ENCODE results near the gene LSP1.

The LSP1 gene

DNA sequence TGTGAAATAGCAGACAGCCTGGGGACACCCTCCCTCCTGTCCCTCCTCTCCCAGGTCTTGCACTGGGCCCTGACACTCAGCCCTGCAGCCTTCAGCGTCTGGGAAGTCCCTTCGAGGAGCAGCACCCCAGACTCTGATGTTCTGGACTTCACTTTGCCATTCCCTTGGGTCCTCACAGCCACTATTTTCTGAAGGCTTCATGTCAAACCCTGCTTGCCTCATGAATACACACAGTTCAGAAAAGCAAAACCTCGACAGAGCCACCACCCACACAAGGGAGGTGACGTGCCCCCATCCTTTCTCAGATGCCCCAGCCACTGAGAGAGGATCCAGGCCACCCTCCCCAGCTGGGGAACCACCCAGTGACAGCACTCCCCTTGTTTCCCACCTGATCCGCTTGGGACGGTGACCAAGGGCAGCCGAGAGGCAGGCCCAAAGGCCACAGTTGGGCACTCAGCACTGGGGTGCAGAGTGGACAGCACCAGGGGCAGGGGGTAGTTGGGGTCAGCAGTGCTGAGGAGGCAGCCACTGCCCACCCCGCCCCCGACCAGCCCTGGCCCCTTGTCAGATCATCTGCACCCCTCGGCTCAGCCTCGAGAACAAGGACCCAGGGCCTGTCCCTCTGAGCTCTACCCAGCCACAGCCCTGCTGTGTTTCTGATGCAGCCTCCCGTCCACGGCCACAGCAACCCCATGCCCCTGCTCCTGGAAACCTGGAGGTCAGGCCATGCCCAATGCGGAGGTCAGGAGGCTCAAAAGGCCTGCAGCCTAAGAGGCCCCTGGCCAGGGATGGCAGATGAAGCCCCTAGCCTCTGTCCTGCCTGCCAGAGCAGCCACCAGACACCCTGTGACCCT, 63.5 kb downstream of the LSP1 start:
- DNase-seq (ENCODE audit: low spot score): no peak

DNA sequence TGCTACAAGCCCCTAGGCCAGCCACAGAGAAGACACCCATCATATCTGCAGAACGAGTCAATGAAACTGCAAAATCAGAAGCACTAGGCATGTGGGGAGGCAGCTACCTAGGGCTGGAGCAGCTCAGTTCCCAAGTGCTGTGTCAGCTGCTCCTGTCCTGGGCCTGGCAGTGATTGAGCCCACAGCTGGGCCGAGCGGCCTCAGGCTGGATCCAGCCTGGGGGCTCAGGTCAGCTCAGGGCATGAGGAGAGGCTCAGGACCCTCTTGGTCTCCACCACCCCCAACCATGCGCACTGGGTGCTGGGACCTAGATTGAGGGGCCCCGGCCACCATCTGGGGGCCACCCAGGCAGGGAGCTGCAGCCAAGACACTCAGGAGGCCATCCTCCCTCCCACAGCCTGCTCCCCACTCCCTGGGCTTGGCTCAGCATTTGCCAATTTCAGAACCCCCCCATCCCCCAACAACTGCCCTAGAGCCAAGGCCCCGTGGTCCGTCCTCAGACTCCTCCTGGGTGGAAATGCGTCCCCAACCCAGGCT, 64.2 kb downstream of the LSP1 start:
- DNase-seq (ENCODE audit: low spot score): no peak

DNA sequence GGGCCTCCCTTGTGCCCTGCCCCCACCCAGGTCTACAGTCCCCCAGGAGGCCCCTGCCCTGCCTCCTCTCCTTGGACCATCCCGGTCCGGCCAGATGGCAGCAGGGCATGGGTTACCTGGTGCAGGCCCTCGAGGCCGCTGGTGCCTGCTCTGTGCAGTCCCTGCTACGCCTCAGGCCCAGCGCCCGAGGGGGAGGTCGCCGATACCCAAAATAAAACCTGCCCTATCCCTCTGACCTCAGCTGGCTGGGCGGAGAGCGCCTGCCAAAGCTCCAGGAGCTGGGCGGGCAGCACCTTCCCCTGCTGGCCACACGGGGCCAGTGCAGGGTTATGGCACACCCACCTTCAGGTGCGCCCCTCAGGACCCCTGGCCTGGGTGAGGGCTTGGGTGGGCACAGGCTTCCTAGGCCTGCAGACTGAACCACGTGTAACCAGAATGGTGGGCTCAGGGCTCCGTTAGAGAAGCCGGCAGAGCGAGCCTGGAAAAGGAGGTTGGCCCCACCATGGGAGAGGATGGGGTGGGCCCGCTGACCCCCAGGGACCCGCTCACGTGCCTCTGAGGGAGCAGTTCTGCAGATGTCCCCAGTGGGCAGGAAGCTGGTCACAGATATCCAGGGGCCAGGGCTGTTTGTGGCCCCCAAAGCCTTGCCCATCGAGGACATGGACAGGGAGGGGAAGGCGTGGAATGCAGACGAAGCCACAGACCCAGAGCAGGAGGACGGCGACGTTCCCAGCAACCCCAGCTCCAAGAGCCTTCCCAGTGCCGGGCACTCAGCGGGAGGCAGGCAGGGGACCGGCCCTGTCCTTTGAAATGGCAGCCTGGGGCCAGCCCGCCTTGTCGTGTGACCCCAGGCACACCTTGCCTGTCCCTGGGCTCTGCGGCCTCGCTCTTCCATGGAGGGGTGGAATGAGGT, 64.9 kb downstream of the LSP1 start:
- DNase-seq (ENCODE audit: low spot score): no peak

- DNase-seq (ENCODE audit: low spot score): no peak
Observed at GRCh38 chr11:1918436-1919315, 65.8 kb downstream of the LSP1 start.

- DNase-seq (ENCODE audit: low spot score): no peak
Observed at GRCh38 chr11:1919391-1920127, 66.7 kb downstream of the LSP1 start, which contains the start of gene TNNT3. Gene TNNT3, plus strand, starts transcription at chr11:1919703. Its CDS starts 3,172 bp downstream, at chr11:1922875.

GRCh38 chr11:1920128-1920908, 67.4 kb downstream of the LSP1 start:
- DNase-seq (ENCODE audit: low spot score): no peak

DNA sequence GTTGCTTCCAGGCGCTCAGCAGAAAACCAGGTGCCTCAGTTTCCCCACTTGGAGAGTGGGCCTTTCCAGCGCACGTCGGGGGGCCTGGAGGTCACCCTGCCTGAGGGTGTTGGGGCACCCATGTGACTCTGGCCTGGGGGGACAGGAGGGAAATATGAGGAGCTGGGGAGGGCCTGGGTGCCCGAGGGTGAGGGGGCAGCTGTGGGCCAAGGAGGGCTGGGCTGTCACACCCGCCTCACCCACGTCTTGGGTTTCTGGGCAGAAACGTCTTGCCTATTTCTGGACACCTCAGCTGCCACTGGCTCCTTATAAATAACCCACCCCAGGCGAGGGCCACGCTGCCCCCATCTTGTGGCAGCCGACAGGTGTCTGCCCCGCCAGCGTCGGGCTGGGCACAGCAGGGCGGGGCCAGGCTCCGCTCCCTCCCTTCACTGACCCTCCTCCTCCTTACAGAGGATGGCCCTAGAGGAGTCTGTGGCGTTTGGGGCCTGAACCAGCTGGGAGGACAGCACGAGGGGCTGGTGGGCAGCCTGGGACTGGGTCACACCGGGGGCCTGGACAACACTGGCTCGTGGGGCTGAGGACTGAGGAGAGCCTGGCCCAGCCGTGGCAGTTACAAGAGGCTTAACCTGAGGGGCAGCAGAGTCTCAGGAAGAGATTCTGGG, 68.2 kb downstream of the LSP1 start:
- DNase-seq (ENCODE audit: low spot score): no peak

GRCh38 chr11:1921574-1922141, 68.8 kb downstream of the LSP1 start:
- DNase-seq (ENCODE audit: low spot score): no peak

- DNase-seq (ENCODE audit: low spot score): no peak
Observed at GRCh38 chr11:1922481-1923081, 69.7 kb downstream of the LSP1 start.

DNA sequence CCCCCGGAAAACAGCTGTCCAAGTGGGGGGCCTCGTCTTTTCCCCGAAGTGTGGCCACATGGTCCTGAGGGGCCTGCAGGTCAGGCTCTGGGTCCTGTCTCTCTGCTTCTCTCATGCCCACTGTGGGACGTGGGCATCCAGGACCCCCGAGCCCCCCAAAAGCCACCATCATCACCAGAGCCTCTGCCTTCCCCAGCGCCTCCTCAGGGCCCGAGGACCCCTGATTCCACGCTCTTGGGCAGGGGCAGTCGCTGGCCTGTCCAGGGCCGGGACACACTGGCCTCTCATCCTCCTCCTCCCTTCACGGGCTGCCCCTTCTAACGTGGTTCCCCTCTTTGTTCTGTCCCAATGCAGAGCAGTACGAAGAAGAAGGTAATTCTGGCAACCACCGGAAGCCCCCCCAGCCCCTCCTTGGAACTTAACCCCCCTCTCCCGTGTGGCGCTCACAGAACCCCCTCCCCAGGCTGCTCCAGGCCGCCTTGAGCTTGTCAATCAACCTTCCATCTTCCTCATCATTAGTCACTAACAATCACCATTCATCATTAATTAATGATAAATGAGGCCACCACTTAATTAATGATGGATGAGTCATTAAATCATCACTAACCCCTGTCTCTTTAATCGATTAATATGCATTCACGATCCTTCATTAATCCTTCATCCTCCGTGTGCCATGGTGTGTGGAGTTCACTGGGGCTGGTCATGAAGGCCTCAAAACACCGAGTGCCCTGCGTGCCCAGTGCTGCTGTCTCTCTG, 70.5 kb downstream of the LSP1 start:
- no peak for DNase-seq (ENCODE audit: low spot score)

DNA sequence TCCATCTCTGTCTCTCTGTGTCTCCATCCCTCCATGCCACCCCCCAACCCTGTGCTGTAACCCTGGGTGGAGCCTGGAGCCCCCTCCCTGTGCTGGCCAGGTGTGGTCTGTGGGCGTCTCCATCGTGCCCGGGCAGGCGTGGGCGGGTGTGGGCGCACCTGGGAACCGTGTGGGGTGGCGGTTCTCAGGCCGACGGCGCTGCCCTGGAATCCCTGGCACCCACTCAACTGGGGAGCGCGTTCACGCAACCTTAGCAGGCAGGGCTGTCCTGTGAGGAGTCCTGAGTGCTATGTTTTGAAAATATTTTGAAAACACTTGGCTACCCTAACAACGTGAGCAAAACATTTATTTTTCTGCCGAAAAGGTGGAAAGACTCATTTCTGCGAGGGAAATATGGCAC, 71.3 kb downstream of the LSP1 start:
- no peak for DNase-seq (ENCODE audit: low spot score)

GRCh38 chr11:1924646-1925372, 71.9 kb downstream of the LSP1 start:
- no peak for DNase-seq (ENCODE audit: low spot score)

DNA sequence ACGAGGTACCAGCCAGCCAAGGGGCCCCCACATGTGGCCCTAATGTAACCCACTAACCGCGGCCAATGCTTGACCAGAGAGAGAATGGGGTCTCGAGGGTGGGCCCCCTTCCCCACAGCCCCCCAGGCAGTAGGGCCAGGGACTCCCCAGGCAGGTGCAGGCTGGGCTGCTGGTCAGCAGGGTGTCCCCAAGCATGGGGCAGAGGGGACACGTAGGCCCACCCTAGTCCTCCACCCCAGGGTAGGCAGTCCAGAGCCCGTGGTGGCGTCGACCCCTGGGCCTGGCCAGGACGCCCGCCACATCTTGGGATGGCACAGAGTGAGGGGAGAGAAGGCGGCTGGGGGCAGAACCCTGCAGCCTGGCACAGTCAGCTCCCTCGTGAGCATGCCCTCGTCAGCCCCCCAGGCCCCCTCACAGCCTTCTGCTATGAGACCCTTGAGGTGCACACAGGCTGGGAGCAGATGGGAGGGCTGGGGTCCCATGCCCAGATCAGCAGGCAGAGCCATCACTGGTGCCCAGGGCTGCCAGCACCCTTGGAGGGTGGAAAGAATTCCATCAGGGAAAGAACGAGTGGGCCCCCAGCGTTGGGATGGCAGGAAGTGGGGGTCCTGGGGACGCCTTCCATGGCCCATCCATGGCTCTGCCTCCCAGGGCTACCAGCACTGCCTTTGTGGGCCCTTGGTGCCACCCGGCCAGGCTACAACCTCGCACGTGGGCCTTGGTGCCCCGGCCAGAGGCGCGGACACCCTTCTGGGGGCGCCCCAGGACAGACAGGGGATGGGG, 72.7 kb downstream of the LSP1 start:
- no peak for DNase-seq (ENCODE audit: low spot score)

DNA sequence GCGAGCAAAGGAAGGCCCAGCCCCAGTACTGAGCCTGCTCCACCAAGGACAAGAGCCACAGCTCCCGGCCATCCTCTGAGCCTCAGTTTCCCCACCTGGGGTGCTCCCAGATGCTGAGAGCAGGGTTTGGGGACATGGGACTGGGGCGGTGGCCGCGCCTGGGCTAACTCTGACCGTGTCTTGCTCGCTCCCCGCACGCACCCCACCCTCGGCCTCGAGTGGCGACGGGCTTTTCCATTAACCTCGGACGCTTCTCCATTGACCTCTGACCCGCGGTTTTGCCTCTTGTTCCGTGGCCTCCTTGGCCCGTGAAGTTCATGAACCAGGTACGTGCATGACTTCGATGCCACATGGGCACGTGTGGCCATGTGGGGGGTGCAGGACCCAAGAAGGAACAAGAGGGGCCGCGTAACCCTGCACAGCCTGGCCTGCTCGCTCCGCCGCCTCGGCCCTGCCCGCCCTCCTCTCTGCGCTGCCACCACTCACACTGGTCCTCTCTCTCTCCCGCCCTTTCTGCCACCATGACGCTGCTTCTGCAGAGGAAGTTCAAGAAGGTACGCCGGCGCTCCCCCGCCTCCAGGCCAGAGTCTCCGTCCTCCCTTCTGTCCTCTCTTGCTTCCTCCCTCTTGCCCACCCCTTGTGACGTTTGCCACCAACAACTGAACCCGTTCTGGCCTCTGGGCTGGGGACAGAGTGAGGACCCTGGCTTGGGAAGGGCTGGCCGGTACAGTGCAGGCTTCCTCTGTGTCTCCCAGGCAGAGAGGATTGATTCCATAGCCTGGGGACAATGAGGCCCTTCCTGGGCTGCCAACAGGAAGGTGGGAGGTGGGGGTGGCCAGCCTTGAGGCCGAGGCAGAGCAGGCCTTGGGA, 73.5 kb downstream of the LSP1 start:
- DNase-seq (ENCODE audit: low spot score): no peak

- no peak for DNase-seq (ENCODE audit: low spot score)
Observed at GRCh38 chr11:1927026-1927847, 74.4 kb downstream of the LSP1 start.
